H1 (cell line): ENCODE data around the gene APEH. TPM values are rescaled to one million over a fixed set of nuclear protein-coding genes. Genes with fewer than 3 reads are reported as not detected.

Source experiments
- CTCF ChIA-PET: fragments of 300-600 bp; sonication (Branson Sonifier 250); formaldehyde crosslinking; loops from one replicate; lab custom pipeline; 2021; ENCODE audit not compliant: partially characterized antibody; lab: Charles Lee
- POLR2A ChIA-PET: fragments of 300-600 bp; sonication (Branson Sonifier 250); formaldehyde crosslinking; loops from one replicate; lab custom pipeline; 2021; ENCODE audit warnings: inconsistent platforms; ENCODE audit not compliant: partially characterized antibody; lab: Charles Lee
- DNase-seq, 2 experiments: peaks; one replicate each; pipeline versions ENCODE4 v3.0.0 to v3.0.0-alpha.2; 2010 to 2022; ENCODE audit warnings: low spot score in 2 of 2, low read depth in 1 of 2, mixed read lengths in 1 of 2
- FAIRE-seq: peaks from 2 replicates; lab custom pipeline; 2011; peaks lifted over from hg19 to GRCh38; lab: Jason Lieb, UNC
- H2AFZ ChIP-seq: 2 replicates; pipeline ENCODE4 v1.8.1; 2012; ENCODE audit warnings: low read length, inconsistent platforms
- H2AK5ac ChIP-seq: 2 replicates; pipeline ENCODE4 v1.6.1; 2013; ENCODE audit warnings: low read depth, low read length
- H2BK120ac ChIP-seq: replicated peaks from 2 replicates; pipeline ENCODE3; 2013; ENCODE audit warnings: low read depth, low read length, inconsistent platforms
- H2BK12ac ChIP-seq: 2 replicates; pipeline ENCODE4 v1.6.1; 2013; ENCODE audit warnings: low read depth, low read length
- H2BK15ac ChIP-seq: 2 replicates; pipeline ENCODE4 v1.6.1; 2013; ENCODE audit warnings: low read length
- H2BK20ac ChIP-seq: 2 replicates; pipeline ENCODE4 v1.6.1; 2013; ENCODE audit warnings: low read length
- H2BK5ac ChIP-seq: 2 replicates; pipeline ENCODE4 v1.6.1; 2013; ENCODE audit warnings: low read depth, low read length
- H3K14ac ChIP-seq: 2 replicates; pipeline ENCODE4 v1.6.1; 2013; ENCODE audit warnings: inconsistent platforms; ENCODE audit not compliant: insufficient read length
- H3K18ac ChIP-seq: 2 replicates; pipeline ENCODE4 v1.6.1; 2013; ENCODE audit warnings: low read length; ENCODE audit errors: extremely low read depth
- H3K23ac ChIP-seq: 2 replicates; pipeline ENCODE4 v1.6.1; 2013; ENCODE audit warnings: inconsistent platforms; ENCODE audit not compliant: insufficient read length
- H3K23me2 ChIP-seq: 2 replicates; pipeline ENCODE4 v1.6.1; 2013; ENCODE audit warnings: low read depth, low read length
- H3K27ac ChIP-seq: 2 replicates; pipeline ENCODE4 v1.6.1; 2011; ENCODE audit warnings: low read depth, low read length, inconsistent platforms
- H3K27me3 ChIP-seq, 4 experiments: replicated peaks in 1 of 4; 1 replicate in 1 of 4; 2 replicates in 3 of 4; pipeline versions ENCODE4 v1.6.1 to v1.8.1; 2011 to 2013; ENCODE audit warnings: low read length in 3 of 4, mild to moderate bottlenecking in 3 of 4, inconsistent platforms in 2 of 4, mixed read lengths in 2 of 4, moderate library complexity in 1 of 4; ENCODE audit not compliant: control insufficient read depth in 3 of 4, insufficient read depth in 3 of 4; ENCODE audit errors: extremely low read depth in 1 of 4
- H3K36me3 ChIP-seq, 4 experiments: 2 replicates each; pipeline versions ENCODE4 v1.6.1 to v1.8.1; 2011 to 2013; ENCODE audit warnings: mild to moderate bottlenecking in 4 of 4, low read length in 3 of 4, moderate library complexity in 2 of 4, control low read depth in 1 of 4, inconsistent platforms in 1 of 4; ENCODE audit not compliant: insufficient read depth in 4 of 4, control insufficient read depth in 2 of 4
- H3K4ac ChIP-seq: replicated peaks from 2 replicates; pipeline ENCODE3; 2013; ENCODE audit warnings: low read length, low read depth, mixed read lengths, inconsistent platforms; ENCODE audit not compliant: insufficient read length
- H3K4me1 ChIP-seq, 4 experiments: replicated peaks in 1 of 4; 1 replicate in 1 of 4; 2 replicates in 3 of 4; pipeline versions ENCODE4 v1.6.1 to v1.8.1; 2011 to 2013; ENCODE audit warnings: low read length in 3 of 4, inconsistent platforms in 2 of 4, mixed read lengths in 1 of 4; ENCODE audit not compliant: insufficient read depth in 4 of 4, control insufficient read depth in 3 of 4
- H3K4me2 ChIP-seq, 2 experiments: 2 replicates each; pipeline versions ENCODE4 v1.6.1 to v1.8.1; 2011 to 2013; ENCODE audit warnings: low read depth in 2 of 2, low read length in 2 of 2, control low read depth in 1 of 2, inconsistent platforms in 1 of 2, mild to moderate bottlenecking in 1 of 2; ENCODE audit not compliant: insufficient read depth in 1 of 2
- H3K4me3 ChIP-seq, 4 experiments: fragments of 200-600, 300-600 bp in 1 of 4; sonication (generic), shearing (Covaris generic), sonication (Bioruptor Twin) in 1 of 4; 2 replicates each; pipeline versions ENCODE4 v1.5.1 to v1.8.1; 2011 to 2016; ENCODE audit warnings: low read length in 4 of 4, low read depth in 3 of 4, control low read depth in 2 of 4, inconsistent platforms in 2 of 4, mild to moderate bottlenecking in 2 of 4, mixed read lengths in 1 of 4, moderate library complexity in 1 of 4; ENCODE audit not compliant: insufficient read depth in 2 of 4; ENCODE audit errors: extremely low read depth in 1 of 4
- H3K56ac ChIP-seq: replicated peaks from 2 replicates; pipeline ENCODE3; 2013; ENCODE audit warnings: low read depth, mild to moderate bottlenecking, mixed read lengths, low read length, inconsistent platforms; ENCODE audit not compliant: insufficient read length
- H3K79me1 ChIP-seq: 2 replicates; pipeline ENCODE4 v1.6.1; 2013; ENCODE audit warnings: low read depth, low read length, control low read depth
- H3K79me2 ChIP-seq, 2 experiments: 2 replicates each; pipeline versions ENCODE4 v1.6.1 to v1.8.1; 2012 to 2013; ENCODE audit warnings: low read length in 2 of 2, mild to moderate bottlenecking in 2 of 2, inconsistent platforms in 1 of 2; ENCODE audit not compliant: insufficient read depth in 2 of 2, control insufficient read depth in 1 of 2
- H3K9ac ChIP-seq, 4 experiments: replicated peaks in 1 of 4; 1 replicate in 1 of 4; 2 replicates in 3 of 4; pipeline versions ENCODE4 v1.6.1 to v1.8.1; 2011 to 2013; ENCODE audit warnings: low read depth in 3 of 4, low read length in 3 of 4, control low read depth in 2 of 4, mild to moderate bottlenecking in 2 of 4, moderate library complexity in 2 of 4, inconsistent platforms in 1 of 4; ENCODE audit errors: extremely low read depth in 1 of 4
- H3K9me3 ChIP-seq, 2 experiments: 2 replicates each; pipeline versions ENCODE4 v1.6.1 to v1.8.1; 2012 to 2013; ENCODE audit warnings: mild to moderate bottlenecking in 2 of 2, moderate library complexity in 2 of 2, control low read depth in 1 of 2, inconsistent platforms in 1 of 2, low read depth in 1 of 2, low read length in 1 of 2, mixed read lengths in 1 of 2; ENCODE audit not compliant: insufficient read depth in 2 of 2
- H4K20me1 ChIP-seq, 2 experiments: replicated peaks in 1 of 2; 2 replicates each; pipeline versions ENCODE3 to v1.8.1; 2011 to 2013; ENCODE audit warnings: inconsistent platforms in 2 of 2, low read length in 2 of 2, mild to moderate bottlenecking in 1 of 2; ENCODE audit not compliant: insufficient read depth in 2 of 2, control insufficient read depth in 1 of 2
- H4K5ac ChIP-seq: 2 replicates; pipeline ENCODE4 v1.6.1; 2013; ENCODE audit warnings: low read length, low read depth, mixed read lengths, inconsistent platforms; ENCODE audit not compliant: insufficient read length
- H4K8ac ChIP-seq: 2 replicates; pipeline ENCODE4 v1.8.0; 2013; ENCODE audit warnings: mild to moderate bottlenecking, moderate library complexity, low read length, inconsistent platforms; ENCODE audit not compliant: insufficient read depth; ENCODE audit errors: extremely low read depth
- H4K91ac ChIP-seq: replicated peaks from 2 replicates; pipeline ENCODE3; 2013; ENCODE audit warnings: low read length, mixed read lengths, inconsistent platforms; ENCODE audit not compliant: insufficient read length
- CTBP2 ChIP-seq: IDR thresholded peaks from 2 replicates; pipeline ENCODE4 v1.7.0; 2011; ENCODE audit warnings: borderline replicate concordance, mild to moderate bottlenecking, moderate library complexity, mixed read lengths, low read length; ENCODE audit not compliant: insufficient read depth, insufficient read length
- E2F6 ChIP-seq: IDR thresholded peaks from 2 replicates; pipeline ENCODE4 v1.6.1; 2012; ENCODE audit warnings: inconsistent platforms
- EZH2 ChIP-seq: fragments of 200-600 bp; sonication (generic); IDR thresholded peaks from 2 replicates; pipeline ENCODE4 v1.7.1; 2012; ENCODE audit warnings: low read depth, mild to moderate bottlenecking, moderate library complexity, low read length, inconsistent platforms; ENCODE audit not compliant: severe bottlenecking
- HDAC6 ChIP-seq: IDR thresholded peaks from one replicate; pipeline ENCODE4 v1.7.1; 2012; ENCODE audit warnings: low read depth, mild to moderate bottlenecking, inconsistent platforms, low read length, moderate library complexity
- MAFK ChIP-seq: IDR thresholded peaks from 2 replicates; pipeline ENCODE4 v1.6.1; 2012; ENCODE audit warnings: low read depth, mild to moderate bottlenecking, improper control_type of control experiment, low read length
- PHF8 ChIP-seq: fragments of 200-600 bp; sonication (generic); conservative IDR thresholded peaks from 2 replicates; pipeline ENCODE4 v1.7.1; 2012; ENCODE audit warnings: low read depth, mild to moderate bottlenecking, inconsistent platforms, low read length, moderate library complexity
- RAD21 ChIP-seq, 2 experiments: IDR thresholded peaks in 1 of 2; conservative IDR thresholded peaks in 1 of 2; 2 replicates each; pipeline ENCODE4 v1.6.1; 2011; ENCODE audit warnings: low read depth in 2 of 2, low read length in 2 of 2, improper control_type of control experiment in 1 of 2, inconsistent platforms in 1 of 2, mild to moderate bottlenecking in 1 of 2, moderate library complexity in 1 of 2
- RBBP5 ChIP-seq: IDR thresholded peaks from 2 replicates; pipeline ENCODE4 v1.7.1; 2012; ENCODE audit warnings: low read depth, mild to moderate bottlenecking, inconsistent platforms, low read length, moderate library complexity, borderline replicate concordance
- RXRA ChIP-seq: IDR thresholded peaks from 2 replicates; pipeline ENCODE4 v1.6.1; 2011; ENCODE audit warnings: low read depth, mild to moderate bottlenecking, low read length, moderate library complexity; ENCODE audit not compliant: insufficient read depth
- SIX5 ChIP-seq: IDR thresholded peaks from 2 replicates; pipeline ENCODE4 v1.6.1; 2011; ENCODE audit warnings: mild to moderate bottlenecking, low read depth, low read length
- SP1 ChIP-seq: IDR thresholded peaks from 2 replicates; pipeline ENCODE4 v1.6.1; 2011; ENCODE audit warnings: low read depth, low read length
- SP2 ChIP-seq: IDR thresholded peaks from 2 replicates; pipeline ENCODE4 v1.6.1; 2012; ENCODE audit warnings: mild to moderate bottlenecking, low read length, inconsistent platforms
- TEAD4 ChIP-seq: IDR thresholded peaks from 2 replicates; pipeline ENCODE4 v1.6.1; 2012; ENCODE audit warnings: low read depth, low read length, inconsistent platforms, mixed read lengths
- WGBS, 2 experiments: shearing (Covaris generic) in 1 of 2; methylation state at CpG; one replicate each; pipeline versions ENCODE4 v1.1.6 to v1.1.7; 2013 to 2015; ENCODE audit warnings: low lambda C conversion rate in 2 of 2, mixed read lengths in 2 of 2, inconsistent platforms in 1 of 2, low coverage in 1 of 2, missing lambda C conversion rate in 1 of 2; ENCODE audit not compliant: insufficient replicate concordance in 2 of 2, insufficient coverage in 1 of 2, insufficient read length in 1 of 2; ENCODE audit errors: extremely low coverage in 1 of 2, missing lambda C conversion rate in 1 of 2; 5-methylcytosine and 5-hydroxymethylcytosine counted together
- polyA plus RNA-seq, 7 experiments: library from polyadenylated mRNA; depleted of rRNA in 3 of 7; stranded (reverse) in 5 of 7; unstranded in 2 of 7; fragments of >200 nt in 5 of 7; fragments of 200-250 nt in 2 of 7; gene quantifications; 1 replicate in 5 of 7; 2 replicates in 1 of 7; 4 replicates in 1 of 7; pipeline versions ENCODE4 v1.2.1 to v1.2.3, GENCODE V29; 2011 to 2013; ENCODE audit warnings: missing spikeins in 2 of 7, mixed read lengths in 2 of 7
- total RNA-seq: library from RNA; stranded (reverse); fragmentation: NEBNext Ultra II Directional; extraction: Animal tissue kit (Norgen Biotek cat#: 25700); gene quantifications from 2 replicates; pipeline ENCODE4 v1.2.1, GENCODE V29; 2021

APEH gene
- total and polyA plus RNA-seq, 2 of the 8 experiments (the other 6 are each of a cell fraction or from before 2014, with no cell fraction given), result 222 to 260 TPM

DNA sequence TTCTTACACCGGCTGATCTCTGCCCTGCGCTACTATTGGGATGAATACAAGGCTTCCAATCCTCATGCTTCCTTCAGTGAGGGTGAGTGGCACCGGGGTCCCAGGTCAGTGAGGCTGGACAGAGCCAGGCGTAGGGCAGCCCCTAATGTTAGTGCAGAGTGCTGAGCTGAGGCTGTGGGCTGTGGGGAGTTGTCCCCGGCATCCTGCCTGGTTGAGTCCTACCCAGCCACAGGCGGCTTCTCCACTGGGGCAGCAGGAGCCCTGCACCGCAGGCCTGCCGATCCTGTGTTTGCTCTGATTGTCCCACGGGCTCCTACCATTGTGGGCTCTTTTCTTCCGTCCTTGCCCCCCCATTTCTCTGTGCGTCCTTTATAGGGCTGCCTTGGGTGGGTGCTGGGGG is 28.5 kb downstream of the APEH start:
- peaks cover 0 to 9% (median 5%) of the 10 kb centered on the region in 4 experiments; a peak in 5 of 7 replicates for H3K4me1 ChIP-seq
- CTCF ChIA-PET, result interaction anchor here (1.0 to 9.7 kb wide), 11 partner anchors 10 to 204 kb away, joined by 3 to 127 read pairs (median 11); partner anchors contain the start of genes AMIGO3 and MST1R
- WGBS, 2 experiments, result 92% methylated on average over 11 of the region's 11 CpGs; no CpG with 5 or more reads in 1 of the 2 experiments
- TF ChIP-seq RAD21 (IDR thresholded peaks at IDR 0.05 in 1 of 2, conservative IDR thresholded peaks at IDR 0.05 in 1 of 2; ENCODE audit: low read depth in 2 of 2, low read length in 2 of 2) (no peak), EZH2 (no peak), SIX5 (no peak), MAFK (no peak), RBBP5 (no peak), CTBP2 (no peak), SP2 (no peak), HDAC6 (no peak), PHF8 (no peak), SP1 (no peak), RXRA (no peak), TEAD4 (no peak), E2F6 (no peak)

More for the DNA sequence above, 28.5 kb downstream of the APEH start:
- Histone ChIP-seq H4K8ac (no peak overlapping the region), H3K79me1 (no peaks in the 10 kb centered on the region), H2BK120ac (no peak overlapping the region), H3K9me3 (no peaks in the 10 kb centered on the region), H3K9ac (no peak overlapping the region), H3K27me3 (no peaks in the 10 kb centered on the region), H3K14ac (no peak overlapping the region), H3K79me2 (no peaks in the 10 kb centered on the region), H2BK20ac (no peak overlapping the region), H3K23me2 (no peaks in the 10 kb centered on the region), H3K27ac (no peak overlapping the region), H4K5ac (no peak overlapping the region), H4K20me1 (peaks cover 3 to 15% of the 10 kb centered on the region in 2 experiments), H3K56ac (no peak overlapping the region), H2BK5ac (no peak overlapping the region), H2AFZ (no peak overlapping the region), H4K91ac (no peak overlapping the region), H2BK12ac (no peak overlapping the region), H2BK15ac (no peak overlapping the region), H3K4me3 (no peak overlapping the region), H3K18ac (no peak overlapping the region), H3K4ac (no peak overlapping the region), H2AK5ac (no peak overlapping the region), H3K23ac (no peak overlapping the region), H3K4me2 (no peak overlapping the region), H3K36me3 (peaks cover 4 to 5% (median 5%) of the 10 kb centered on the region in 4 experiments; a peak in 5 of 8 replicates)
- POLR2A ChIA-PET, result interaction anchor here (1.1 to 5.7 kb wide), 5 partner anchors 10 to 50 kb away, joined by 3 to 57 read pairs (median 3); partner anchors contain the start of gene AMIGO3
- FAIRE-seq (no peak), DNase-seq (no peak)
